Ramos (cell line): ENCODE measurements around the gene OTOP1.
"Not testable (repeated sequence)": the region's sequence is repeated elsewhere in the genome, so short reads cannot be mapped to it uniquely, and the experiment has no call there.

ENCODE experiments used
- in situ Hi-C: fragments of 300-500 bp; cut with MboI; formaldehyde crosslinking; loops from one replicate; pipeline ENCODE4 v1.14.3; 2022; ENCODE audit warnings: low sequenced_read_pairs; ENCODE audit not compliant: unreplicated experiment

OTOP1 gene

DNA sequence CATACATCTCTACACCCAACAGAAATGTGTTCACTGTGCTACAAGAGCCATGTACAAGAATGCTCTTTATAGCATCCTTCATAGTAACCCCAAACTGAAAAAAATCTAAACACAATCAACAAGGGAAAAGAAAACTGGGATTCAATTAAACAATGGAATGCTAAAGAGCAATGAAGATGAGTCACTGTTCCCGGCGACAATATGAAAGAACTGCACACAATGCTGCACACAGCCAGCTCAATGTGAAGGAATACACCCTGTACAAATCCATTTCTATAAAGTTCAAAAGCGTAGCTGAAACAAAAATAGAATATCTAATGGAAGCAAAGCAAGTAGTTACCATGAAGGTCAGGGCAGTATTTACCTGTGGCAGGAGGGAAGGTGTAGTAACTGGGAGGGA lies 12.8 kb upstream of the OTOP1 start:
- in situ Hi-C loops = not testable (repeated sequence)

DNA sequence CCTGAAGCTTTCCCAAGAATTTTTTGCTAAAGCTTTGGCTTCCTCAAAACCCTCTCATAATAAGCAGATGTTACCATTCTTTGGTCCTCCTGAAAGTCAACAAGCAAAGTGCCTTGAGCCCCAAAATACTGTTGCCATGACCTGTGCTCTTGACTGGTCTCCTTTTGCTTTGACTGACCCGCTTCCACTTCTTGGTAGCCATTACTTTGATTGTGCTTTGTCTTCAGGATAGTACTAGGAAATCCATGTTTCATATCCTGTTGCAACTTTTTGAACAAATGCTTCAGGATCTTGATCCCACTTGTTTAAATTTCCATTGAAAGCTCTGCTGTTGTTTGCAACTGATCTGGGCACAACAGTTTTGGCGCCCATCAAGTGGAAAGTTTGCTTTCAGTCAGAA lies 6.9 kb upstream of the OTOP1 start:
- in situ Hi-C loops = no loop called here

DNA sequence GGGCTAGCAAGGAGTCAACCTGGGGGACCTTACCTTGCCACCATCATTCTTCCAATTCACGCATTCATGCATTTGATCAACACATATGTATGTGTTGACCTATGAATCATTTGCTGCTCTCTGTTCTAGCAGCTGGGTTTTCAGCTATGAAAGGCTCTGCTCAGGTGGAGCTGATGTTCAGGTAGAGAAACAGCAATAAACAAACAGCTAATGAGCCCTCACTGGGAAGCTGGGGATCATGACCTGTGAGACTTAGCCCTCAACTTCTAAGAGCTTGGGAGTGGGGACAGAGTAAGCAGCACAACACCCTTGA lies 1.6 kb upstream of the OTOP1 start:
- in situ Hi-C loops = no loop called here

DNA sequence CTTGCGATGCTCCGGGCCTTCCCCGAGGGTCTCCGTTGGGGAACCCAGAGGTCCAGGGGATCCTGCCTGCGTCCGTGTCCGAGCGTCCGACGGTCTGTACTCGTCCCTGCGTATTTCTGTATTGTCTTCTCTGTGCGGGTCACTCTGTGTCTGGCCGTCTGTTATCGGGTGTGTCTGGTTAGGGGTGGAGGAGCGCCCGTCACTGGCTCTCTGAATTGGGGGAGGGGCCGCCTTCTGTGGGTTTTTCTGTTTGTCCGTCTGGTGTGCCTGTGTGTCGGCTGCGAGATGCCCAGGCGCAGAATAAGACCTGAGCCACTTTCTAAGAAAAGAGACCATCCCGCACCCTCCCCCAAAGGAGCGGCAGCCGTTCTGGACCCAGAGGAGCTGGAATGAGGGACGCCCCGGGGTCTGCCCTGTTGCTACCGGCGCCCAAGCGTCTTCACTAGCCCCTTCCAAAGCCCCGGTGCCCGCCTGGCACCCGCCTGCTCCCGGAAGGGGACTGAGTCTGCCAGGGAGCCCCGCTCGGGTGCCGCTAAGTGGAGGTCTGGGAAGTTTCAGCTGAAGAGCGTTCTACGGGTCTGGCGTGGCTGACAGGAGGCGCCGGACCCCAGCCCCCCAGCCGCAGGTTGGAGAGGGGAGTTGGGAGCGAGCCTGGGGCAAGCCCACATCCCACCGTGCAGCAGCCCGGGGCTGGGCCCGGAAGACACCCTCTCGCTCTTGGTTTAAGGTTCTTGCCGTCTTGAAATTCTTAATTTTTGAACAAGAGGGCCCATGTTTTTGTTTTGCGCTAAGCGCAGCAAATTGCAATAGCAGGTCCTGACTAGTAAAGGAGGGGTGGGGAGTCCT lies 1.0 kb upstream of the OTOP1 start:
- in situ Hi-C loops = no loop called here

DNA sequence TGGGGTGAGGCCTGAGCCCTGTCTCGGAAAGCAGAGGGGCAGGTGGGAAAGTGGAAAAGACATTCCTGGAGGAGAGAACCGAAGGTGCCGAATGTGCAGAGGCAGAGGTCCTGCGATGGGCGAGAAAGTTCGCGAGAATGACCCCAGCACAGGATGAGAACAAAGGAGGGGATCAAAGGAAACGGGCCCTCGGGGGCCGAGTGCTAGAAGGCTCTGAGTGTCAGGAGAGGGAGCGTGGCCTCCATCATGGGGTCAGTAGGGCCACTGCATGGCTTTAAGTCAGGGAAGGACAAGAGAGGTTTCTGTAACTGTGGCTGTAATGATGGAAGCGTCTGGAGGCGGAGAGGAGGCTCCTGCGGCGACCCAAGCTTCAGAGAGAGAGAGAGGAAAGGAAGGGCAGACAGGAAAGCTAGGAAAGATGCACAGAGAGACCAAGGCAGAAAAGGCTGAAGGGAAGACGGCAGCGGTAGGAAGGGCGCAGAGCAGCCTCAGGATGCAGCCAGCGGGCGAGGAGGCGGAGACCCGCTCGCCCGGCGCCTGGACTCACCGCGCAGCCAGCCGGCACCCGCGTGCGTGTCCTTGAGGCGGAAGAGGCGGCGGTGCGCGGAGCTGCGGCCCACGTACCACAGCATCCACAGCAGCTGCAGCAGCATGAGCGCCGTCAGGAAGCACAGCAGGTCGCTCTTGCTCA lies 669 bp downstream of the OTOP1 start:
- in situ Hi-C loops = no loop called here

GRCh38 chr4:4217113-4217512 lies 9.6 kb downstream of the OTOP1 start:
- in situ Hi-C loops = no loop called here

DNA sequence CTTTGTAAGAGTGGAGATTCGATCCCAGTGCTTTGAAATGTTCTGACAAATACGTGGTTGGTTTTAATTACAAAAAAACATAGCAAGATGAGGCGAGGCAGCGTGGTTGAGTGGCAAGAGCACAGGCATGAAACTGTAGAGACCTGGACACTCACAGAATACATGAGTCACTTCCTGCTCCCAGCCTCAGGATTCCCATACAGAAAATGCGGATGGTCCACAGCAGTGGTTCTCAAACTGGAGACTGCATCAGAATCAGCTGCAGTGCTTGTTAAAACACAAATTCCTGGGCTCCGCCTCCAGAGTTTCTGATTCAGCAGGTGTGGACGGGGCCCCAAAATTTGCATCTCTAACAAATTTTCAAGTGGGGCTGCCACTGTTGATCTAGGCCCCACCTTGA lies 10.1 kb downstream of the OTOP1 start:
- in situ Hi-C loops = no loop called here

DNA sequence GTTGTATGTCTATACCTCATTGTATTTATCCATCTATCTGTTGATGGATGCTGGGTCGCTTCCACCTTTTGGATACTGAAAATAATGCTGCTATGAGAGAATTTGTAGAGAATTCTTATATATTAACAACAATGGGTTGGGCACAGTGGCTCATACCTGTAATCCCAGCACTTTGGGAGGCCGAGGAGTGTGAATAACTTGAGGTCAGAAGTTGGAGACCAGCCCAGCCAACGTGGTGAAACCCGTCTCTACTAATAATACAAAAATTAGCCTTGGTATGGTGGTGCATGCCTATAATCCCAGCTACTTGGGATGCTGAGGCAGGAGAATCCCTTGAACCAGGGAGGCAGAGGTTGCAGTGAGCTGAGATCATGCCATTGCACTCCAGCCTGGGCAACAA lies 13.1 kb downstream of the OTOP1 start:
- in situ Hi-C loops = not testable (repeated sequence)

GRCh38 chr4:4206204-4206603 lies 20.5 kb downstream of the OTOP1 start:
- in situ Hi-C loops = no loop called here

DNA sequence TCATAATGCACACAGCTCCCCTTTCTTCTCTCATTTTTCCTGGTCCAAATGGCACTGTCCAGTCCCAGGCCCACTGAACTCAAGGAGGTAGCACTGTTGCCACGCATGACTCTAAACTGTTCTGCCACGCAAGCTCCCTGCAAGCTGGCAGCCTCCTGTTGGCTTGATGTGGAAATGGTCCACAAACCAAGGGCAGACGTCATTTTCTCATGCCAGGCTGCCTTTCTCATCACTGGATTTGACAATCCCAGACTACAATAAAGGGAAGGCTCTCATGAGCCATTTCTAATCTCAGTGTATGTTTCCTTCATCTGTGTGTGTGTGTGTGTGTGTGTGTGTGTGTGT lies 22.4 kb downstream of the OTOP1 start:
- in situ Hi-C loops = no loop called here

DNA sequence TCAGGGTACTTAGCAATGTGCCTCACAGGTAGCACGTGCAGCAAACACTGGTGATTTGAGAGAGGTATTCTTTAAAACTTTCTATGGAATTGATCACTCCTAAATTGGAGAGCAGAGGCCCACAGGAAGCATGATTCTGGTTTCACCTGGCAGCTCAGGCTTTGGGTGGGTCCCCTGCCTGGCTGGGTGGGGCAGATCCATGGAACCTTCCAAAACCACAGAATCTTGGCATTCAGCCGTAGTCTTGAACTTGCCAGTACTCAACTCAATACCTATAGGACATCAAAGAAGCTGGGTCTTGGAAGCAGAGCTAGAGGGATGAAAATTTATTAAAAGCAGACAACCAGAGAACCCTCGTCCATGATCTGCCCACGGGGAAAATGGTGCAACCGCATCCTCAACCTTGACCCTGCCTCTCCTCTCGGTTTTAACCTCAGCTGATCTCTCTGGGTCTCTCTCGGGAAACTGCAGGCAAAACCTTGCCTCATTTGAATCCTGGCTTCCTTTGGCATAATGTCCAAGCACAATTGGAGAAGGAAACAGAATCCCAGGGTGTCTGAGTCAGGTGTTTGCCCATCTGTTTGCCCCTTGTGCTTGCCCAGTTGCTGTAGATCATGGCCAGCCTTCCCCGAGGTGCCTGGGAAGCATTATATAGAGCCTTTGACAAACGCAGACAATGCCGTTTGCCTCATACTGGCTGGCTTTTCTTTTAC lies 22.9 kb downstream of the OTOP1 start:
- in situ Hi-C loops = no loop called here

DNA sequence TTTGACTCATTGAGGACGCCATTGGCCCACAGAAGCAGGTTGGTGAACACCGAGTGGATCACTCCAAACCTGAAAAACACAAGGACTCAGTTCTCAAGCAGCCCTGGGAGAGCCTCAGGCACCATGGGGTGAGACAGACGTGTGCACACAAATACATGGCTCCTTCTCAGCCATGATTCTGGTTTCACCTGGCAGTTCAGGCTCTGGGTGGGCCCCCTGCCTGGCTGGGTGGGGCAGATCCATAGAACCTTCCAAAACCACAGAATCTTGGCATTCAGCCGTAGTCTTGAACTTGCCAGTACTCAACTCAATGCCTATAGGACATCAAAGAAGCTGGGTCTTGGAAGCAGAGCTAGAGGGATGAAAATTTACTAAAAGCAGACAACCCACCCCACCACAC lies 24.2 kb downstream of the OTOP1 start:
- in situ Hi-C loops = no loop called here

DNA sequence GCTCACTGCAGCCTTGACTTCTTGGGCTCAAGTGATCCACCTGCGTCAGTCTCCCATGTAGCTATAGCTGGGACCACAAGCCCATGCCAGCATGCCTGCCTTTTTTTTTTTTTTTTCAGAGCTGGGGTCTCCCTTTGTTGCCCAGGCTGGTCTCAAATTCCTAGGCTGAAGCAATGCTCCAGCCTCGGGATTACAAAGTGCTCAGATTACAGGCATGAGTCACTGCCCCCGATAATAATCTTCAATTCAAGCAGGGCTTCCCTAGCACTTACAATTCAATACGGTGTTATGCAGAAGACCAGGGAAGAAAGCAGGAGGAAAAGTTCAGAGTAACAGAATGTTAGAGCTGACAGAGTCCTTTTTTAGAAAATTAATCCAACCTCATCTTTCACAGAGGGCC lies 26.1 kb downstream of the OTOP1 start:
- in situ Hi-C loops = no loop called here

- in situ Hi-C loops = no loop called here
These were observed 31.4 kb downstream of the OTOP1 start for GRCh38 chr4:4195354-4195753.

GRCh38 chr4:4188557-4188956 lies 38.2 kb downstream of the OTOP1 start:
- in situ Hi-C loops = not testable (repeated sequence)

GRCh38 chr4:4185528-4185927 lies 41.2 kb downstream of the OTOP1 start:
- in situ Hi-C loops = no loop called here

DNA sequence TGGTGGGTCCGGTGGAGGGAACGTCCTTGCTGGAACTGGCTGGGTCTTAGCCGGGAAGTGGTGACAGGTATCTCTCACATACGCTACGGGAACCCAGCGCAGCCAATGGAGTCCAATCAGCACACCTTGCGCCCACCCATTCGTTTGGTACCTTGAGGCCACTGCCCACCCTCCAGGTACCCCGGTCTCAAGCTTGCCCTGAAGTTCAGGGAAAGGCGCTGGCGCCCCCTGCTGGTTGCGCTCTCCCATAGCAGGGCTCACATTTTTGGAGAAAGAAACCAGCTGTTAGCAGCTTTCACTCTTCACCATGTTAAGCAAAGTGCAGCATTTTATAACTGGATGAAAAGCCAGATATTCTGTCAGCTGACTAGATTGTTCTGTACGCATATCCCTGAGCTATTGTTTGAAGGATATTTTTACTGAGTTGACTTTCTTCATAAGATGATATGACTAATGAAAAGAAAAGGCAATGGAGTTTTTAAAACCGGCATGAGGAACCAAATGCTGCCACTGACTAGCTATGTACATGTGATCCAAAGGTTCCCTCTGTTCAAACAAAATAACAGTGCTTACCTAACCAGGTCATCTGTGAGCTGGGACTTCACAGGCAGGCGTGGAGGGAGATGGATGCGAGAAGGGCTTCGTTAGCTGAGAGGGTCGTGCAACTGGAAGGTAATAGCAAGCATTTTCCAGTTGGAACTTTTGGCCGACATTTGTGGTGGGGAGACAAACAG lies 43.7 kb downstream of the OTOP1 start:
- in situ Hi-C loops = no loop called here

GRCh38 chr4:4170596-4171150 lies 56.1 kb downstream of the OTOP1 start:
- in situ Hi-C loops = loop anchor here (25.0 kb wide), 1 partner anchor 183 kb away; no protein-coding TSS in a partner anchor

GRCh38 chr4:4167981-4168780 lies 58.5 kb downstream of the OTOP1 start:
- in situ Hi-C loops = loop anchor here (25.0 kb wide), 1 partner anchor 181 kb away; no protein-coding TSS in a partner anchor
